HEK293T (cell line): Measurements from ENCODE around the gene VAV1.

Experiments
- BHLHE40 ChIP-seq: fragments of 450-650 bp; IDR thresholded peaks from 2 replicates; pipeline ENCODE4 v1.6.1; 2016; ENCODE audit warnings: mild to moderate bottlenecking, moderate library complexity, borderline replicate concordance
- FOXK2 ChIP-seq: fragments of 450-650 bp; IDR thresholded peaks from 2 replicates; pipeline ENCODE4 v1.6.1; 2016; ENCODE audit warnings: mild to moderate bottlenecking

DNA sequence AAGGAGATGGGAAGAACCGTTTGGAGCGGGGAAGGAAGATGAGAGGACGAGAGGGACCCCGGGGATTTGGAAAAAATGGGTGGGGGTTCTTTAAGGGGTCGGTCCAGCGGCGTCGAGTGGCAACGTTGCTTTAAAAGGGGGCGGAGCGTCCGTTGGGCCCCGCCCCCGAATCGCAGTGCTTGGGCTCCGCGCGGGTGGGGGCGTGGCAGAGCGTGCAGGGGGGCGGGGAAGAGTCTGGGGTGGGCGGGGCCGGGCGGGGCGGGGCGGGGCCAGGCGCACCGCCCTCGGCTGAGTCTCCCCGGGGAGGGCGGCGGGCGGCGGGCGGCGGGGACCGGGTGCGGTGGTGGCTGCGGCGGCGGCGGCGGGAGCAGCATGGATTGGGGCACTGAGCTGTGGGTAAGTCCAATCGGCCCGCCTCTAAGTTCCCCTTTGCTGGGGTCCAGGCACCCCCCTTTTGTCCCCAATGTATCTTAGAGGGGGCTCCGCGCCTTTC, 33.1 kb upstream of the VAV1 start, which contains the start of gene TRIP10:
- no peak for TF ChIP-seq BHLHE40
- TF ChIP-seq FOXK2 = no peak
